Stimulated activated CD8-positive, alpha-beta memory T cell treated with anti-CD3 and anti-CD28 coated beads, Interleukin-12 subunit alpha, Interleukin-12 subunit beta, amount 100 ng/mL, for 1 hour (primary cell): ENCODE results near the gene MBP.

Source experiments
- DNase-seq: peaks from one replicate; pipeline ENCODE4 v3.0.0-alpha.2; 2020; ENCODE audit warnings: low read depth

The MBP gene

DNA sequence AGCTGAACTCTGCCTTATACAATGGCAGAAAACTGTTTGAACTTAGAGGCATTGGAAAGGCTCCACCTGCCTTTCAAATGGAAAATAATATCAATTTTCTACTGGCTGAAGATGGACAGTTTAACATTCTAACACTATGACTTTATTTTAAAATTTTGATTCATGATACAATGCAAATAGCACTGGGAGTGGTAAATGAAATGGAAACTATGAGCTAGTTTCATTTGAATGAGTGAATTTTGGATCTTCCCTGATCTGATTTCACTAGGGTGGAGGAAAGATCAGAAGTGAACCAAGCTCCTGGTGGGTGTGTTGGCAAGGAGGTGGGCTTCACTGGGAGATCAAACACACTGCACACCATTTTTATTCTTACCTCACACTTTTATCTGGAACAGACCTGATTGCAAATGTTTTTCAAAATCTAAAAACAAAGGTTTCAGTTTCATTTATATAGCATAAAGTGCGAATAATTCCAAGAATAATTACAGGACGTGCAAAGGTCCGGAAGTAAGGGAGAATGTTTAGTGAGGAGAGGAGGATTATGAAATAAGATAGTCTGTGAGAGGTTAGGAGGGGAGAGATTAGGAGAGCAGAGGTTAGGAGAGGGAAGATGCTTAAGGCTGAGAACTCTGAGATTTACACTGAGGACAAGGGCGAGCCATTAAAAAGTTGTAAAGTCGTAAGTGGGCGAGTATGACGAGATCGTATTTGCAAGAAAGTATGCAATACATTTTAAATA lies 18.6 kb upstream of the MBP start:
- DNase-seq, result no peak

- no peak for DNase-seq
Observed at GRCh38 chr18:77150588-77150987, 18.0 kb upstream of the MBP start.

DNA sequence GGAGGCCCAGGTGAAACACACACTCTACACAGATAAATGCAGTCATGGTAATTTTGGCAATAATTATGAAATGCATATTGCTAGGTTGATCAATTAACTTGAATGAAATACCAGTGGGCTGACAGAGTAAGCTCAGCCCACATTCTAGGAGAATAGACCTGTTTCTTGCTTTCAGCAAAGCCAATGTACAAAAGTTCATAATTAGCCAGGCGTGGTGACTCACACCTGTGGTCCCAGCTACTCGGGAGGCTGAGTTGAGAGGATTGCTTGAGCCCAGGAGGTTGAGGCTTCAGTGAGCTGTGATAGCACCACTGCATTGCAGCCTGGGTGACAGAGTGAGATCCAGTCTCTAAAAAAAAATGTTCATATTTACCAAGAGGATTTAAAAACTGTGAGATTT lies 15.7 kb upstream of the MBP start:
- no peak for DNase-seq

DNA sequence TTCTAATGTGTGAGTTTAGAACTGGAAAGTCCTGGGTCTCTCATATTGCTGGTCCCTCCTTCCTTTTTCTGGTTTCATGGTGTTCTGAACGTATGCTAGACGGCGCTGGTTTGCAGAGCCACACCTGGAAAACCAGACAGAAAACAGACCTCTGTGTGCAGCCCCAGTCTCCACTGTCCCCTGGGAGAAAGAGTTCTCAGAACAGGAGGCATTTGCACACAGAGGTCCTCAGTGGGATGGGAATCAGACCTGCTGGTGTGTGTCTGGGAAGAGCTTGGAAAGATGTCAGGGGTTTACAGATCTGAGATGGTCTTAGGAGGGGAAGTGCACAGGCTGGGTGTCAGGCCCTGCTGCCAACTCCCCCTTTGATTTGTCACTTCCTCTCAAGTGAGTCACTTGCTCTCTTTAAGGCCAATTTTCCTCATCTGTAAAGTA lies 14.9 kb upstream of the MBP start:
- no peak for DNase-seq

DNA sequence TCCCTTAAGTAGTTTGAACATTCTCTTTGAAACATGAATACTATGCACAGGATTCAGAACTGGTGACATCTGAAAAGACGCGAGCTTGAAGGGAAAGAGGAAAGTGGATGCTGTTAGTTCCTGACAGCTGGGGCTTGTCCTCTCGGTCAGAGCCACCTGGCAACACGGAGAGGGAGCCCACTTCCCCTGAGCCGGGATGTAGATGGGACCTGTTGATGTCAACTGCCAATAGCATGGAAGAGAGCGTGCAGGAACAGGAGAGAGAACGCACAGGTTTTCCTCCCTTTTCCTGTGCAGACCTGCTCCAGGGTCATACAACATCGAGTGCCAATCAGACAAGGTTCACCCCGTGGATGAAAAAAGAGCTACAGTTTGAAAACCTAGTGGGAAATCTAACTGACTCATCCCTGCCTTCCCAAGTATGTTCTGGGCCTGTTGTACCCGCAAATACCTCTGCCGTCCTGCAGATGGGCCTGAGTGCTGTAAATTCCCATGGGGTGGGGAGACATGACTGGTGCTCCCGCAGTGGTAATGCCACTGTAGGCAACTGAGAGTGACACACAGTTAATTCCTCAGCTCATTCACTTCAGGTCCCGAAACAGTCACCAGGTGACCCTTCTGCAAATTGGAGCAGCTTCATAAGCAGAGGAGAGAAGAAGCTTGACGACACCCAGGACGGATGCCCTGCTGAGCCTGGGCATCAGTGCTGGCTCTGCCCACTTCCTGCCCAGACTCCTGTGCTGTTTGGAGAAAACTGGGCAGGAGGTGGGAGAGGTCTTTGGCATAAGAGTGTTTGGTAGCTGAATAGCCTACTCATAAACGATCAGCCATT lies 13.9 kb upstream of the MBP start:
- no peak for DNase-seq

- DNase-seq, result no peak
Observed at GRCh38 chr18:77145364-77145901, 12.8 kb upstream of the MBP start.

DNA sequence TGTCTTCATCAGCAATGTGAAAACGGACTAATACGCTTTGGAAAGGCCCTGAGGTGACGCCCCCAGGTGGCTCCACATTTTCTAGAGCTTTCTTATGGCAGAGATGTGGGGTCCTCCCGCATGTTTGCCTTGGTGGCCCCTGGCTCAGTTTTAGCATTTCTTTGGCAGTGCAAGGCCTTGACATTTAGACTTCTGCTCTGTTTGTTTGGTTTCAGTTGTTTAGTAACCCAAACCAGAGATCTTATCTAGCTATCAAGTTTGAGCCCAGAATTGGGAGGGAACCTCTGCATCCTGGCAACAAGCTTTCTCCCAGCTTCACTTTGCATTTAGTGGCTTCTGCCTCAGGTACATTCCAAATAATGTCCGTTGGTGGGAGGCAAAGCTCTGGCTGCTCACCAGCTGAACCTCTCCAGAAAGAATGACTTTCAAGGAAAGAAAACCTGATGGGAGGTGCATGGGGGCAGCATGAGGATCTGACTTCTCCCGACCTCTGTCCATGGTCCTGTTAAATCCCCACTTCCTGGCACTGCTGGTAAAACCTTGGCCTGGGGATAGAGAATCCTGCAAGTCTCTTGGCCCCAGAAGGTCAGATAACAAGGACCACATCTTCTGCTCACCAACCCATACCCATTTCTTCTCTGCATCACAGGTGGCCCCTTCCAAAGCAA lies 12.0 kb upstream of the MBP start:
- no peak for DNase-seq

DNA sequence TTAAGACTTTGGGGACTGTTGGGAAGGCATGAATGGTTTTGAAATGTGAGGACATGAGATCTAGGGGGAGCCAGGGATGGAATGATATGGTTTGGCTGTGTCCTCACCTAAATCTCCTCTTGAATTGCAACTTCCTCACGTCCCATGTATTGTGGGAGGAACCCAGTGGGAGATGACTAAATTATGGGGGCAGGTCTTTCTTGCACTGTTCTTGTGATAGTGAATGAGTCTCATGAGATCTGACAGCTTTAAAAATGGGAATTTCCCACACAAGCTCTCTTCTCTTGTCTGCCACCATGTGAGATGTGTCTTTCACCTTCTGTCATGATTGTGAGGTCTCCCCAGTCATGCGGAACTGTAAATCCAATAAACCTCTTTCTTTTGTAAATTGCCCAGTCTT lies 11.5 kb upstream of the MBP start:
- no peak for DNase-seq

GRCh38 chr18:77143196-77143595 lies 10.6 kb upstream of the MBP start:
- DNase-seq, result no peak

GRCh38 chr18:77141401-77142118 lies 9.0 kb upstream of the MBP start:
- no peak for DNase-seq

DNA sequence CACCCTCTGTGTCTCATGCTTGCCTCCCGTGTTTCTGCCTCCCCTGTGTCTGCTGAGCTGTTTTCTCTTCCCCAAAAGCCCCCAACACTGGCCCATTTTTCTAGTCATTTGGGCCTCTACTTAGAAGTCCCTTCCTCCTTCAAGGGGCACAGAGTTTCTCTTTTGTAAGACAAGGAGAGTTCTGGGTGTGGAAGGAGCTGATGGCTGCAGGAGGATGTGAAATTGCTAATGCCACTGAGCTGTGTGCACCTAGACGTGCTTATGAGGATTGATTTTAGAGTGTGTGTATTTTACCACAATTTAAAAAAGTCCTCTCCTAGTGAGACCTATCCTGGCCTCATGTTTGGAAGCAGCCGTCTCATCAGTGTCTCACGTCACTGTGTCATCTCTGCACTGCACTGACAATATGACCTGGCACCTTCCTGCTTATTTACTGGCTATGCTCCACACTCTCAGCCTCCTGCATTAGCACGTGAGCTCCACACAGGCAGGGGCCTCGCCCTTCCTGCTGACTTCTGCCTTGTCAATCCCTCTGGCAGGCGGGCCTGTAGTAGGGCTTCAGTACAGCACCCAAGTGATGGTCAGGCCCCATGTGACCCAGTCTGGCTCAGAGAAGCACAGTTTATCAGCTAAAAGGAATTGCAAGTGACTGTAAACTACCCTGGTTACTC lies 8.0 kb upstream of the MBP start:
- DNase-seq, result no peak

GRCh38 chr18:77140030-77140429 lies 7.4 kb upstream of the MBP start:
- DNase-seq, result no peak

DNA sequence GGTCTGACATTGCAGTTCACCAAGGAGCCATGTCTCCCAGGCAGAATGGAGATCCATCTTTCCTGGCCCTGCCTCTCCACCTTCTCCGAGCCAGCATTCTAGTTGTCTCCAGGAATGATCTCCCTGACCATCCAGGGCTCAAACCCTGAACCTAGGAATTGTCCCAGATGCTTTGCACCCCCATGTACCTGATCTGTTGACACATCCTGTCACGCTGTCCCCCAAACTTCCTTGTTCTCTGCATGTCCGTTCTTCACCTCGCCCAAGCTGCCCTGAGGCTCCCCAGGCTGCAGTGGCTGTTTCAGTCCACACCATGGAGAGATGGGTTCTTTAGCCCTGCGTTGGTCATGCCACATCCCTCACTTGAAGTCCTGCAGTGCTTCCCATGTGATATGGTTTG lies 7.0 kb upstream of the MBP start:
- no peak for DNase-seq

GRCh38 chr18:77138270-77138669 lies 5.7 kb upstream of the MBP start:
- DNase-seq, result no peak

GRCh38 chr18:77137851-77138250 lies 5.3 kb upstream of the MBP start:
- no peak for DNase-seq

DNA sequence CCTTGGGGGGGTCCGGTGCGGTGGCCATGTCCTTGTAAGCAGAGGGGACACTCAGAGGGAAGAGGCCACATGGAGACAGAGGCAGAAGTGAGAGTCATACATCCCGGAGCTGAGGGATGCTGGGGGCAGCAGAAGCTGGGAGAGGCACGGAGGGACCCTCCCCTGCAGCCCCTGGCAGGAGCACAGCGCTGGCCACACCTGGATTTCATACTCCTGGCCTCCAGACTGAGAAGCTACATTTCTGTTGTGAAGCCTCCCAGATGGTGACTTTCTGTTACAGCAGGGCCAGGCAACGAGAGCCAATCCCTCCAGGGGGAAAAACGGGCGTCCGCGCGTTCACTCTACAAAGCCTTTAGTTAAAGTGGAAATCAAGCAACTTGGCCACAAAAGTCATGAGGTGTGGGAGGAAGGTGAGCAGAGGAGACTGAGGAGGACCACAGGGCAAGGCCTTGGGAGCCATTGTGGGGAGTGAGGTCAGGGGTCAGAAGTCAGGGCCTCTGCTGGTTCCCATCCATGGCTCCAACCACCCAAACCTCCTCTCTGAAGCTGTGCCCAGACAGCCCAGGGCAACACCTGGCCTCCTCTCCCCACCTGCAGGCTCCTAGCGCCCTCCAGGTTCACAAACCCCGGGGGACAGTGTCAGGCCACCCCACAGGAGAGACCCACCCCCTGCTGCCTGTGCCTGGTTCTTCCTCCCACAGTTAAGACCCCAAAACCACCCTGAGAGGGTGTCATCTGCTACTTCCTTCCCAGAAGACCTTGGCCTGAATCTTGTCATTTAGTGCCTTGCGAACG lies 4.5 kb upstream of the MBP start:
- no peak for DNase-seq

- DNase-seq, result no peak
Observed at GRCh38 chr18:77136076-77136718, 3.6 kb upstream of the MBP start.

- no peak for DNase-seq
Observed at GRCh38 chr18:77135339-77136075, 2.9 kb upstream of the MBP start.

GRCh38 chr18:77134611-77135010 lies 2.0 kb upstream of the MBP start:
- no peak for DNase-seq
